Panc1 (cell line): Measurements from ENCODE around the gene ELP2. TPM values are rescaled to one million over a fixed set of nuclear protein-coding genes. Genes with fewer than 3 reads are reported as not detected.

Experiments
- ATAC-seq: fragments of 200-7000 bp; cut with Tn5 transposase; 2 replicates; pipeline ENCODE4 v1.9.1; 2020; ENCODE audit warnings: mild to moderate bottlenecking, moderate library complexity
- BruUV-seq: library from RNA; stranded (reverse); fragments of 400-500 nt; replicated peaks from 2 replicates; lab custom pipeline; 2021; lab: Mats Ljungman, UMichigan
- CTCF ChIA-PET: fragments of 300-600 bp; sonication (Branson Sonifier 250); formaldehyde crosslinking; loops from one replicate; lab custom pipeline; 2022; ENCODE audit warnings: antibody characterized with exemption; lab: Charles Lee
- POLR2A ChIA-PET: fragments of 300-600 bp; sonication (Branson Sonifier 250); formaldehyde crosslinking; loops from one replicate; lab custom pipeline; 2022; ENCODE audit warnings: antibody characterized with exemption; lab: Charles Lee
- DNase-seq: peaks from one replicate; pipeline ENCODE4 v3.0.0-alpha.2; 2010; ENCODE audit warnings: low read depth, low spot score
- H3K27ac ChIP-seq: 2 replicates; pipeline ENCODE4 v1.5.1; 2011; ENCODE audit warnings: mild to moderate bottlenecking, low read length, inconsistent platforms
- H3K27me3 ChIP-seq: fragments of 200-500 bp; sonication (Bioruptor generic); 2 replicates; pipeline ENCODE4 v1.6.0; 2014; ENCODE audit warnings: low read length, inconsistent platforms; ENCODE audit not compliant: control insufficient read depth, insufficient read depth
- H3K36me3 ChIP-seq: fragments of 200-500 bp; sonication (Bioruptor generic); 2 replicates; pipeline ENCODE4 v1.5.1; 2014; ENCODE audit warnings: inconsistent platforms, mild to moderate bottlenecking, low read length, moderate library complexity; ENCODE audit not compliant: control insufficient read depth, insufficient read depth
- H3K4me1 ChIP-seq: 2 replicates; pipeline ENCODE4 v1.5.1; 2011; ENCODE audit warnings: inconsistent platforms, mild to moderate bottlenecking, low read length, moderate library complexity; ENCODE audit not compliant: control insufficient read depth, insufficient read depth
- H3K4me3 ChIP-seq, 2 experiments: 2 replicates each; pipeline ENCODE4 v1.5.1; 2011 to 2012; ENCODE audit warnings: low read depth in 2 of 2, low read length in 2 of 2, mild to moderate bottlenecking in 2 of 2, inconsistent platforms in 1 of 2, moderate library complexity in 1 of 2
- H3K9me3 ChIP-seq: fragments of 200-500 bp; sonication (Bioruptor generic); 2 replicates; pipeline ENCODE4 v1.5.1; 2014; ENCODE audit warnings: low read depth, mild to moderate bottlenecking, inconsistent platforms, low read length, moderate library complexity; ENCODE audit not compliant: control insufficient read depth, insufficient read depth
- POLR2AphosphoS5 ChIP-seq: IDR thresholded peaks from 2 replicates; pipeline ENCODE4 v1.6.1; 2012; ENCODE audit warnings: mild to moderate bottlenecking, low read depth, low read length, moderate library complexity
- SIN3A ChIP-seq: IDR thresholded peaks from 2 replicates; pipeline ENCODE4 v1.6.1; 2012; ENCODE audit warnings: low read depth, mild to moderate bottlenecking, low read length, moderate library complexity, borderline replicate concordance; ENCODE audit not compliant: insufficient read depth
- TCF7L2 ChIP-seq: IDR thresholded peaks from 2 replicates; pipeline ENCODE4 v1.6.1; 2011; ENCODE audit warnings: mild to moderate bottlenecking, low read depth, low read length, inconsistent platforms
- in situ Hi-C: cut with HindIII; loops from 2 replicates; pipeline ENCODE4 v1.10.0; 2016; ENCODE audit warnings: low sequenced_read_pairs, low pct_unique_long_range_greater_than_20kb
- intact Hi-C: fragments of 100-400 bp; cut with micrococcal nuclease; formaldehyde crosslinking; loops from one replicate; pipeline ENCODE4 v1.10.0; 2022; ENCODE audit not compliant: unreplicated experiment
- total RNA-seq: library from RNA; stranded (reverse); gene quantifications from one replicate; pipeline ENCODE4 v1.2.1, GENCODE V29; 2021; ENCODE audit not compliant: unreplicated experiment
- TF ChIP-seq, protein P1 (sequence below), 2 experiments: IDR thresholded peaks; 2 replicates each; pipeline ENCODE4 v1.6.1; 2011 to 2012; ENCODE audit warnings: low read depth in 2 of 2, control low read depth in 1 of 2, low read length in 1 of 2, mild to moderate bottlenecking in 1 of 2, moderate library complexity in 1 of 2; ENCODE audit not compliant: insufficient read depth in 1 of 2
- TF ChIP-seq, protein P2 (sequence below): fragments of 450-650 bp; IDR thresholded peaks from 2 replicates; pipeline ENCODE4 v1.5.1; 2017; ENCODE audit warnings: mild to moderate bottlenecking

Gene ELP2
- total RNA-seq, 1 experiment from 2014 or later, result 48.8 TPM

DNA sequence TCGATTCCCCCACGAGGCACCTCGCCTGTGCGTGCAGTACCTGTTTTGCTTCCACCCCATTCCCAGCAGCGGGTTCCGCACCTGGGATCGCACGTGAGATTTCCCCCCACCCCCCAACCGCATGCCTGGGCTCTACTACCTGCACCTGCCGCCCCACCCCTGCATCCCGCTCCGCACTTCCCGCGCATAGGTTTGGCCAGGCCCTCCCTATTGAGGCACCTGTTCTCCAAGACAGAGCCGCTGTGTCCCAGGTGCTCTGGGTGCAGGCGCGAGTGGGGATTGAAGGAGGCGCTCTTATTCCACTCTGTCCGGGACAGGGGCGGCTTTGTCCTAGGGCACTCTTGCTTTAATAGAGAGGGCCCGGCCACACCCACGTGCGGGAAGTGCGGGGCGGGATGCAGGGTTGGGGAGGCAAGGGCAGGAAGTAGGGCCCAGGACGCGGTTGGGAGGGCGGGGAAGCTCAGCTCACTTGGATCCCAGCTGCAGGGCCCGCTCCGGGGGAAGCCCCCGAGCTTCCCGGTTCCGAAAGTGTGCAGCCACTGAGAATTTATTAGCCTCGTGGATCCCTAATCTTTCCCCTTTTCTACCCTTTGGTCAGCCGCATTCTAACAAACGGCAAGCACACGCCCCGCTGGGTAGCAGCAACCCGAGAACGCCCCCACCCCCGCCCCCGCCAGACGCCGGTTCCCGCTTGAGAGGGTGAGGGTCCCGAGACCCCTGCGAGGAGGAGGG is 56.9 kb downstream of the ELP2 start:
- POLR2A ChIA-PET, result no interaction called here

DNA sequence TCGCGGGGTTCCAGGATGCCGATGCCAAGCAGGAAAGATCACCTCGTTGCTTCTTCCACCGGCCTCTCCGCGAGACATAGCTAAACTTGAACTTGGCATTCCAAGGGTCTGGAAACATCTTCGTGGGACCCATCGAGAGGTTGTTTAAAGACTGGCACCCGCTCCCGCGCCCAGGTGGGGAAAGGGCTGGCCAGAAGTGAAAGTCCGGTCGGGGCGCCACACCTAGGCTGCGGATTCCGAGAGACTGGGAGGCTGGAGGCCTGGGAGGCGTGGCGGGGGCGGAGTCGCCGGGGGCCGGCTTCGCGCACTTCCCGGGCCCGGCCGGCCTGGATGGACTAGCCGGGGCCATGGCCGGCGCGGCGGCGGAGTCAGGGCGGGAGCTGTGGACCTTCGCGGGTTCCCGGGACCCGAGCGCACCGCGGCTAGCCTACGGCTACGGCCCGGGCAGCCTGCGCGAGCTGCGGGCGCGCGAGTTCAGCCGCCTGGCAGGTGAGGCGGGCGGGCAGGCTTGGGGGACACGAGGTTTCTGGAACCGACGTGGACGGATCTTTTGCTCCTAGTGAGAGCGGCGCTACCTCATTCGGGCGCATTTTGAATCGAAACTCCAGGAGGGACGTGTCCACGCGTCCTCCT is 57.6 kb downstream of the ELP2 start, which contains the start of gene MOCOS:
Gene MOCOS (plus strand): TSS at position 305 of the 633 bp plus-strand sequence. CDS start 43 bp downstream, at position 348.
- DNase-seq (no peak), ATAC-seq (peak; percentile 94)
- no peaks in the 10 kb centered on the region for H3K36me3 ChIP-seq
- H3K27me3 ChIP-seq, result no peaks in the 10 kb centered on the region
- H3K4me3 ChIP-seq, result peak within 1 kb of the TSS; percentile 61 to 75
- no TSS peak for BruUV-seq
- TF ChIP-seq, protein P1, sequence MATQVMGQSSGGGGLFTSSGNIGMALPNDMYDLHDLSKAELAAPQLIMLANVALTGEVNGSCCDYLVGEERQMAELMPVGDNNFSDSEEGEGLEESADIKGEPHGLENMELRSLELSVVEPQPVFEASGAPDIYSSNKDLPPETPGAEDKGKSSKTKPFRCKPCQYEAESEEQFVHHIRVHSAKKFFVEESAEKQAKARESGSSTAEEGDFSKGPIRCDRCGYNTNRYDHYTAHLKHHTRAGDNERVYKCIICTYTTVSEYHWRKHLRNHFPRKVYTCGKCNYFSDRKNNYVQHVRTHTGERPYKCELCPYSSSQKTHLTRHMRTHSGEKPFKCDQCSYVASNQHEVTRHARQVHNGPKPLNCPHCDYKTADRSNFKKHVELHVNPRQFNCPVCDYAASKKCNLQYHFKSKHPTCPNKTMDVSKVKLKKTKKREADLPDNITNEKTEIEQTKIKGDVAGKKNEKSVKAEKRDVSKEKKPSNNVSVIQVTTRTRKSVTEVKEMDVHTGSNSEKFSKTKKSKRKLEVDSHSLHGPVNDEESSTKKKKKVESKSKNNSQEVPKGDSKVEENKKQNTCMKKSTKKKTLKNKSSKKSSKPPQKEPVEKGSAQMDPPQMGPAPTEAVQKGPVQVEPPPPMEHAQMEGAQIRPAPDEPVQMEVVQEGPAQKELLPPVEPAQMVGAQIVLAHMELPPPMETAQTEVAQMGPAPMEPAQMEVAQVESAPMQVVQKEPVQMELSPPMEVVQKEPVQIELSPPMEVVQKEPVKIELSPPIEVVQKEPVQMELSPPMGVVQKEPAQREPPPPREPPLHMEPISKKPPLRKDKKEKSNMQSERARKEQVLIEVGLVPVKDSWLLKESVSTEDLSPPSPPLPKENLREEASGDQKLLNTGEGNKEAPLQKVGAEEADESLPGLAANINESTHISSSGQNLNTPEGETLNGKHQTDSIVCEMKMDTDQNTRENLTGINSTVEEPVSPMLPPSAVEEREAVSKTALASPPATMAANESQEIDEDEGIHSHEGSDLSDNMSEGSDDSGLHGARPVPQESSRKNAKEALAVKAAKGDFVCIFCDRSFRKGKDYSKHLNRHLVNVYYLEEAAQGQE (IDR thresholded peaks at IDR 0.05; ENCODE audit: insufficient read depth in 1 of 2, low read depth in 2 of 2, low read length in 1 of 2), result no peak
- no peak for TF ChIP-seq TCF7L2
- TF ChIP-seq POLR2AphosphoS5, result no peak
- 0 out of 2 replicates have a peak, but pooled peaks have one; percentile 15 for TF ChIP-seq SIN3A
- TF ChIP-seq, protein P2, sequence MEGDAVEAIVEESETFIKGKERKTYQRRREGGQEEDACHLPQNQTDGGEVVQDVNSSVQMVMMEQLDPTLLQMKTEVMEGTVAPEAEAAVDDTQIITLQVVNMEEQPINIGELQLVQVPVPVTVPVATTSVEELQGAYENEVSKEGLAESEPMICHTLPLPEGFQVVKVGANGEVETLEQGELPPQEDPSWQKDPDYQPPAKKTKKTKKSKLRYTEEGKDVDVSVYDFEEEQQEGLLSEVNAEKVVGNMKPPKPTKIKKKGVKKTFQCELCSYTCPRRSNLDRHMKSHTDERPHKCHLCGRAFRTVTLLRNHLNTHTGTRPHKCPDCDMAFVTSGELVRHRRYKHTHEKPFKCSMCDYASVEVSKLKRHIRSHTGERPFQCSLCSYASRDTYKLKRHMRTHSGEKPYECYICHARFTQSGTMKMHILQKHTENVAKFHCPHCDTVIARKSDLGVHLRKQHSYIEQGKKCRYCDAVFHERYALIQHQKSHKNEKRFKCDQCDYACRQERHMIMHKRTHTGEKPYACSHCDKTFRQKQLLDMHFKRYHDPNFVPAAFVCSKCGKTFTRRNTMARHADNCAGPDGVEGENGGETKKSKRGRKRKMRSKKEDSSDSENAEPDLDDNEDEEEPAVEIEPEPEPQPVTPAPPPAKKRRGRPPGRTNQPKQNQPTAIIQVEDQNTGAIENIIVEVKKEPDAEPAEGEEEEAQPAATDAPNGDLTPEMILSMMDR, result no peak
- H3K27ac ChIP-seq, result peak within 1 kb of the TSS; percentile 57
- H3K4me1 ChIP-seq, result 0 out of 2 replicates have a peak, but pooled peaks cover 5% of the 10 kb centered on the region
- no peaks in the 10 kb centered on the region for H3K9me3 ChIP-seq
- intact Hi-C loops (no loop called here), in situ Hi-C loops (no loop called here)
- POLR2A ChIA-PET, result no interaction called here
- CTCF ChIA-PET, result no interaction called here

More for the DNA sequence above, 56.9 kb downstream of the ELP2 start:
- in situ Hi-C loops, result no loop called here
- Histone ChIP-seq H3K36me3 (no peaks in the 10 kb centered on the region), H3K4me1 (0 out of 2 replicates have a peak, but pooled peaks cover 5% of the 10 kb centered on the region), H3K4me3 (peak overlapping the region; percentile 61 to 75), H3K27ac (no peak overlapping the region), H3K9me3 (no peaks in the 10 kb centered on the region), H3K27me3 (no peaks in the 10 kb centered on the region)
- CTCF ChIA-PET, result no interaction called here
- DNase-seq, result no peak
- intact Hi-C loops, result no loop called here
- 0 out of 2 replicates have a peak, but pooled peaks have one; percentile 35 for ATAC-seq
- TF ChIP-seq SIN3A, result no peak
- no peak for TF ChIP-seq POLR2AphosphoS5
- no peak for TF ChIP-seq TCF7L2
- TF ChIP-seq, protein P2, result no peak; the same call in 1 of the 2 replicates
- TF ChIP-seq, protein P1 (IDR thresholded peaks at IDR 0.05; ENCODE audit: insufficient read depth in 1 of 2, low read depth in 2 of 2, low read length in 1 of 2), result no peak
- no TSS peak for BruUV-seq
